Inferior parietal cortex (tissue), 1 donor: ENCODE results near the gene PTBP1.
"Not testable (repeated sequence)": the region's sequence is repeated elsewhere in the genome, so short reads cannot be mapped to it uniquely, and the experiment has no call there.

Experiments used
- DNase-seq: peaks from one replicate; pipeline ENCODE4 v3.0.0-alpha.2; 2016; ENCODE audit errors: extremely low spot score

The PTBP1 gene

DNA sequence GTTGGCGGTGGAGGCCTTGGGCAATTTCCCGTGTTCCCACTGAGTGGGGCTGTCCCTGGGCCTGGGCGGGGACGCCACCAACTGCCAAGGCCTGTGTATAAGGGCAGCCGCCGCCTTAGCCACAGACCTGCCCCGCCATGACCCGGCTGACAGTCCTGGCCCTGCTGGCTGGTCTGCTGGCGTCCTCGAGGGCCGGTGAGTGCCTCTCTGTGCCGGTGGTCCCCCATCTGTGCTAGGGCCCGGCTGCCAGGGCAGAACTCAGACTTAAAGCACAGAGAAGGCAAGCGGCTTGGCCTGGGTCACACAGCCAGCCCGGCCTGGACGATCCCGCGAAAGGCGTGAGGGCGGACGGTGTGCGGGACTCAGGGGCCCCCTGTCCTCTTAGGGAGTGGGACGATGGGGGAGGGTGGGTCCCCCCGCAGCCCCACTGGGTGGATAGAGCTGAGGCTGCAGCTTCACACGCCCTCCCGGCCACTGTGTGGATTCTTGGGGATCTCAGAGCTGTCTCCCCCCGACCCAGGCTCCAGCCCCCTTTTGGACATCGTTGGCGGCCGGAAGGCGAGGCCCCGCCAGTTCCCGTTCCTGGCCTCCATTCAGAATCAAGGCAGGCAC lies 30.6 kb downstream of the PTBP1 start, which contains the start of gene AZU1:
TSS of gene AZU1 (plus strand) at position 128 of the 612 bp plus-strand sequence. CDS start at position 138, 10 bp downstream.
- no peak for DNase-seq

DNA sequence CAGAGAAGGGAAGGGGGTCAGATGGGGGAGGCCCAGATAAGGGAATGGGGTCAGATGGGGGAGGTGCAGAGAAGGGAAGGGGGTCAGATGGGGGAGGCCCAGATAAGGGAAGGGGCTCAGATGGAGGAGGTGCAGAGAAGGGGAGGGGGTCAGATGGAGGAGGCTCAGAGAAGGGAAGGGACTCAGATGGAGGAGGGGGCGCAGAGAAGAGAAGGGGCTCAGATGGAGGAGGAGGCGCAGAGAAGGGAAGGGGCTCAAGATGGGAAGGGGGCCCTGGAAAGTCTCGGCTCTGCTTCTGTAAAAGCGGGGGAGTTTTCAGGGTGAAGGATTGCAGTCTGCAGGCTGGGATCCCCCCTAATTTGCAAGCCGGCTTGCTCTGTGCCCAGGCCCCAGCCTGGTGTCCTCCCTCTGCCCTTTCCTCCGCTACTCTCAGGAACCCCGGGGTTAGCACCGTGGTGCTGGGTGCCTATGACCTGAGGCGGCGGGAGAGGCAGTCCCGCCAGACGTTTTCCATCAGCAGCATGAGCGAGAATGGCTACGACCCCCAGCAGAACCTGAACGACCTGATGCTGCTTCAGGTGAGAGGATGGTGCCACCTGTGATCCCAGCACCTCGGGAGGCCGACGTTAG lies 32.0 kb downstream of the PTBP1 start:
- no peak for DNase-seq

- DNase-seq: no peak
These were observed 34.4 kb downstream of the PTBP1 start for GRCh38 chr19:831407-832369.

DNA sequence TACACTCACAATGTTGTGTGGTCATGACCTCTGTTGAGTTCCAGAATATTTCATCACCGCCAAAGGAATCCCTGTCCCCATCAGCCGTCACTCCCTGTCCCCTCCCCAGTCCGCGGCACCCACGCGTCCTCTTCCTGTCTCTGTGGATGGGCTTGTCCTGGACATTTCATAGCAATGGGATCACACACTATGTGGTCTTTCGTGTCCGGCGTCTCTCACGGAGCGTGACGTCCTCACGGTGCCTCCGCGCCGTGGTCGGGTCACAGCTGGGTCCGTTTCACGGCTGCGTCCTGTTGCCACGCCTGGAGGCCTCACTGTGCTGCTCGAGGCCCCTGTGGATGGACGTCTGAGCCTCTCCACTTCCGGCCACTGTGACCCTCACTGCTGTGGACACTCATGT lies 37.0 kb downstream of the PTBP1 start:
- DNase-seq: no peak

DNA sequence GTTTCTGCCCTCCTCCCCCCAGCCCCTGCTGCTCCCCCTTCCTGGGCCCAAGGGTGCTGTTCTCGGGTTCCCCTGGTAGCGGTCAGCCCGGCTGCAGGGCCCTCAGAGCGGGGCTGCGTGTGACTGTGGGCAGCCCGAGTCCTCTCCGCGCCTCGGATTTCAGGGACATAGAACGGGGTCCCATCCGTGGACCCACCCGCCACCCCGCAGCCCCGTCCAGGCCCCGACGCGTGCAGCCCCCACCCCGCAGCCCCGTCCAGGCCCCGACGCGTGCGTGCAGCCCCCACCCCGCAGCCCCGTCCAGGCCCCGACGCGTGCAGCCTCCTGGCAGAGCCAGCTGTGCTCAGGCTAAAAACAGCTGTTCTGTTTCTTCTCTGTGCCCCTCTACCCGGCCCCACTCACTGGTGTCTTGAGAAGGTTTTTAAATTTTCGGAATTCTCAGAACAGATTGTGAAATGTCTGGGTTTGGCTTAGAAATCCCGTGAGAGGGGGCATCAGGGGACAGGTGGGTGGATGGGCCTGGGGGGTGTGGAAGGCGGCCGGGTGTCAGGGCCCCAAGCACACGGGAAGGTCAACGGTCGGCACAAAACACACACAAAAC lies 38.1 kb downstream of the PTBP1 start:
- DNase-seq: no peak

DNA sequence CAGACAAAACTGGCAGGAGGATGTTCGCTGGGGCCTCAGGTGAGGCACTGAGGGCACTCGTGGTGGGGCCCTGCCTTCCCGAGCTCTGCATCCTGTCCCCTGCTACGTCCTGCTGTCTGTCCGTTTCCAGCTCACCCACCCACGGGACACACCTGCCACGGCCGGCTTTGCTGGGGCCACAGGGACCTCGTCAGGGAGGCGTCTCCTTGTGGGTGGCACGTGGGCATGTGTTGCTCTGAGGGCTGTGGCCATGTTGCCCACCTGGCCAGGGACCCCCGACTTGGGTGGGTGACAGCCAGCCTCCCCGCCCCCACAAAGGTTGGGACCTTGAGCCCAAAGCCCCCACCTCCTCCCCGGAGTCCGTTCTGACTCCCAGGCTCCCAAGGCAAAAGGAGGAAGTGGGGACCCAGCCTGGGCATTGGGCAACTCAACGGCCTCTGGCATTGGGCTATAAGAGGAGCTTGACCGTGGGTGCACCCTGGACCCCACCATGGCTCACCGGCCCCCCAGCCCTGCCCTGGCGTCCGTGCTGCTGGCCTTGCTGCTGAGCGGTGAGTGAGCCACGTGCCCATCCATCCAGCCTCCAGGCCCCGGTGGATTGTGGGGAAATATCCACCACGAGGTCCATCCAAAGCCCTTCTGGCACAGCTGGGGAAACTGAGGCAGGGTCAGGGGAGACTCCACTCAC lies 43.4 kb downstream of the PTBP1 start, which contains the start of gene PRTN3:
TSS of gene PRTN3 (plus strand) at position 481 of the 688 bp plus-strand sequence. CDS start at position 491, 10 bp downstream.
- DNase-seq: no peak

GRCh38 chr19:842802-843179 lies 45.5 kb downstream of the PTBP1 start:
- not testable (repeated sequence) for DNase-seq

DNA sequence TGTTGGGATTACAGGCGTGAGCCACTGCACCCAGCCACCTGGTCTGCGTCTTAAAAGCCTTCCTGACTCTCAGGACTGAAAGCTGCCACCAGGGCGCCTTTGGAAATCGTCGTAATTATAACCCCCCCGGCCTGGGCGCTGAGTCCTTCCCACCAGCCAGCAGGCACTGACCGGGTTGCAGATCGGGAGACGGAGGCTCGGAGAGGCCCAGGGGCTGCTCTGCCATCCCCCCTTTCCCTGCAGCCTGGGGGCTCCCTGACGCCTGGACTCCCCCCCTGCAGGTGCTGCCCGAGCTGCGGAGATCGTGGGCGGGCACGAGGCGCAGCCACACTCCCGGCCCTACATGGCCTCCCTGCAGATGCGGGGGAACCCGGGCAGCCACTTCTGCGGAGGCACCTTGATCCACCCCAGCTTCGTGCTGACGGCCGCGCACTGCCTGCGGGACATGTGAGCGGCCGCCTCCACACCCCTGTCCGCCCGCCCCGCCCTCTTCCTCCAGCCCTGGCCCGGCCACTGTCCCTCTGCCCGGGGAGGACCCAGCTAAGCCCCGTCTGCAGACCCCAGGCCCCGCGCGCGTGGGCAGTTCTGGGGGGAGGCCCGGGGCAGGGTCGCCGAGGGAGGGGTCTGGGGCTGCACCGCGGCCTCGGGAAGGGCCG lies 46.1 kb downstream of the PTBP1 start:
- no peak for DNase-seq

DNA sequence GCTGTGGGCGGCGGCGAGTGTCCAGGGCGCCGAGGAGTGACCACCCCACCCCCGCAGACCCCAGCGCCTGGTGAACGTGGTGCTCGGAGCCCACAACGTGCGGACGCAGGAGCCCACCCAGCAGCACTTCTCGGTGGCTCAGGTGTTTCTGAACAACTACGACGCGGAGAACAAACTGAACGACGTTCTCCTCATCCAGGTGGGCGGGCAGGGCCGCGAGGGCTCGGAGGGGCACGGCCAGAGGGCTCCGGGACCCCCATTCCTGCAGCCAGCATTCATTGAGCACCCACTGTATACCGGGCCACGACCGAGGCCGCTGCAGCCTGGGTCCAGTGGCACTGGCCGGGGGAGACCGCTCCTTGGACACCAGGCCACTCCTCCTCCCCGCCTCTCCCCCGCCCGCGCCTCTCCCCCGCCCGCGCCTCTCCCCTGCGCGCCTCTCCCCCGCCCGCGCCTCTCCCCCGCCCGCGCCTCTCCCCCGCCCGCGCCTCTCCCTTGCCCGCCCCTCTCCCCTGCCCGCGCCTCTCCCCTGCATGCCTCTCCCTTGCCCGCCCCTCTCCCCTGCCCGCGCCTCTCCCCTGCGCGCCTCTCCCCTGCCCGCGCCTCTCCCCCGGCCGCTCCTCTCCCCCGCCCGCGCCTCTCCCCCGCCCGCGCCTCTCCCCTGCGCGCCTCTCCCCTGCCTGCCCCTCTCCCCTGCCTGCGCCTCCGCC lies 46.7 kb downstream of the PTBP1 start:
- no peak for DNase-seq

DNA sequence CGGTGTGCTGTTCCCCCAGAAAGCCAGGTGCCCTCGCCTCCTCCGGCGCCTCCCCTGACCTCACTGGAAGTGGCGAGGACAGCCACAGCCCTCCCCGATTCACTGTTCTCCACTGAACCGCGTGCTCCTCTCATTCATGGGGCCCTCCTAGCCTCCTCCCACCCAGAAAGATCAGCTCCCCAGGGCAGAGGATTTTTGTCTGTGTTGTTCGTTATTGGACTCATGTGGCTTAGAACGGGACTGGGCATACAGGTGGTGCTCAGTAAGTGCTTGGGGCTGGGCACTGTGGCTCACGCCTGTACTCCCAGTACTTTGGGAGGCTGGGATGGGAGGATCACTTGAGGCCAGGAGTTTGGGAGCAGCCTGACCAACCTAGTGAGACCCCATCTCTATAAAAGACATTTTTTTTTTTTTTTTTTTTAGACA lies 47.3 kb downstream of the PTBP1 start:
- no peak for DNase-seq

DNA sequence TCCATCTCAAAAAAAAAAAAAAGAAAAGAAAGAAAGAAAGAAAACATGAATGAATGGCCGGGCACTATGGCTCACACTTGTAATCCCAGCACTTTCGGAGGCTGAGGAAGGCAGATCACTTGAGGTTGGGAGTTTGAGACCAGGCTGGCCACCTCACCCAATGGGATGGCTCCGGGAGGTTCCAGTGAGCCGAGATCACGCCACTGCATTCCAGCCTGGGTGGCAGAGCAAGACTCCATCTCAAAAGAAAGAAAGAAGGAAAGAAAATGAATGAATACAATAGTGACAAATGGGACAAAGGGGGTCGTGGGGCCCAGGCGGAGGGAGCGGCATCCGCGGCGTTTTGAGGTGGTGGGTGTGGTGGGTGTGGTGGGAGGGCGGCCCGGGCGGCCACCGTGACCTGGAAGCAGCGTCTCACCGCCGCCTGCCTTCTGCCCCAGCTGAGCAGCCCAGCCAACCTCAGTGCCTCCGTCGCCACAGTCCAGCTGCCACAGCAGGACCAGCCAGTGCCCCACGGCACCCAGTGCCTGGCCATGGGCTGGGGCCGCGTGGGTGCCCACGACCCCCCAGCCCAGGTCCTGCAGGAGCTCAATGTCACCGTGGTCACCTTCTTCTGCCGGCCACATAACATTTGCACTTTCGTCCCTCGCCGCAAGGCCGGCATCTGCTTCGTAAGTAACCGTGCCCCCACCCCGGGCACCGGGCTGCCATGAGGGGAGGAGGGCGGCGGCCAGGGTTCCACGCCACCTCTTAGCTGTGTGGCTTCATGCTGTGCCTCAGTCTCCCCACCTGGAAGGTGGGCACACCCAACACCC lies 48.7 kb downstream of the PTBP1 start:
- no peak for DNase-seq

DNA sequence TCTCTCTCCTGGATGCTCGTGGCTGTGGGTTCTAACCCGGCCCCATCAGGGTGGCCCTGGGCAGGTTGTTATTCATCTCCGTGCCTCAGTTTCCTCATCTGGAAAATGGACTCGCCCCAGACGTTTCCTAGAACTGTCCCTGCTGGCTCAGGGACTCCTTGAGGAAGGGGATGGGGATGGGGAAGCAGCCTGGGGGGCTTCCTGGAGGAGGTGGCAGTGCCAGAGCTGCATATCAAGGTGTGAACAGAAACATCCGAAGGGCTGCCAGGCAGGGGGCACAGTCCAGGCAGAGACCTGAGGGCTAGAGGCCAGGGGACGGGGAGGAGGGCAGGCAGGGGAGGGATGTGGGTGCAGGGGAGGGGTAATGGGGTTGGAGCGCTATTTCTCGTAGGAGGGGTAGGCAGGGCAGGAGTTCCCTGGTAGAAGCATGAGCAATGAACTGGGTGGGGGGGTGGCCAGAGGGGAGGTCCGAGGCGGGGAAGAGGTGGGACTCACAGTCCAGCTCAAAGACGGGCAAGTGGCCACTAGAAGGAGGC lies 51.2 kb downstream of the PTBP1 start:
- DNase-seq: no peak

- not testable (repeated sequence) for DNase-seq
These were observed 51.9 kb downstream of the PTBP1 start for GRCh38 chr19:849195-849594.

DNA sequence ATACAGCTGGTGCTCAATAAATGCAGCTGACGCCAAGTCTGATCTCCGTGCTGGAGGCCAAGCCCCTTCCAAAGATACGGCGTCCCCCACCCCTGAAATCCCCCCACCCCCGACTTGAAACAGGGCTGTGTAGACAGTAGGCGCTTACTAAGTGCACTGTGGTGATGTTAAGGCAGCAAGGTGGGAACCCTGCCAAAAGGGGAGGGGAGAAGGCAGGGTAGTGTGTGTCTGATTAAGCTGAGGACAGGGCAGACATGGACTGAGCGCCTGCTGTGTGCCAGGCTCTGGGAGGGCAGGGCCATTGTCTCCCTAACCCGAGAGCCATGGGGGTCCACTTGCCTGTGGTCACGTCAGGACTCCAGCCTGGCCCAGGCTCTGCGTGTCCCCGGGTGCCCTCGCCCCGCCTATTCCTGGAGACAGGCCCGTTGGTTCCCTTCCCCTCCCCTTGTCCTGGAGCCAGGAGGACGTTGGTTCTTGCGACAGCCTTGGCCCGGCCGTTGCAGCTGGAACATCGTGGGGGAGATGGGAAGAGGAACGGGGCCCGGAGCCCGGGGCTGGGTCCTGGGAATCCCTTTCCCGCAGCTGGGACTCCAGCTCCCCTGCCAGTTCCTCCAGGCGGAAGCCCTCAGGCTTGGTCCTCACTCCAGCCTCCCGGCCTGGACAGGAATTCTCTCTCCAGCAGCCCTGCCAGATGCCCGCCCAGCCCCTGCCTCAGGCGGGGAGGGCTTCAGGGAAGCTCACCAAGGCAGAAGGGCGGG lies 53.1 kb downstream of the PTBP1 start:
- no peak for DNase-seq

DNA sequence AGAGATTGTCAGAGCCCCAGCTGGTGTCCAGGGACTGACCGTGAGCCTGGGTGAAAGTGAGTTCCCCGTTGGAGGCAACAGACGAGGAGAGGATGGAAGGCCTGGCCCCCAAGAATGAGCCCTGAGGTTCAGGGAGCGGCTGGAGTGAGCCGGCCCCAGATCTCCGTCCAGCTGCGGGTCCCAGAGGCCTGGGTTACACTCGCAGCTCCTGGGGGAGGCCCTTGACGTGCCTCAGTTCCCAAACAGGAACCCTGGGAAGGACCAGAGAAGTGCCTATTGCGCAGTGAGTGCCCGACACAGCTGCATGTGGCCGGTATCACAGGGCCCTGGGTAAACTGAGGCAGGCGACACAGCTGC lies 53.7 kb downstream of the PTBP1 start:
- no peak for DNase-seq

DNA sequence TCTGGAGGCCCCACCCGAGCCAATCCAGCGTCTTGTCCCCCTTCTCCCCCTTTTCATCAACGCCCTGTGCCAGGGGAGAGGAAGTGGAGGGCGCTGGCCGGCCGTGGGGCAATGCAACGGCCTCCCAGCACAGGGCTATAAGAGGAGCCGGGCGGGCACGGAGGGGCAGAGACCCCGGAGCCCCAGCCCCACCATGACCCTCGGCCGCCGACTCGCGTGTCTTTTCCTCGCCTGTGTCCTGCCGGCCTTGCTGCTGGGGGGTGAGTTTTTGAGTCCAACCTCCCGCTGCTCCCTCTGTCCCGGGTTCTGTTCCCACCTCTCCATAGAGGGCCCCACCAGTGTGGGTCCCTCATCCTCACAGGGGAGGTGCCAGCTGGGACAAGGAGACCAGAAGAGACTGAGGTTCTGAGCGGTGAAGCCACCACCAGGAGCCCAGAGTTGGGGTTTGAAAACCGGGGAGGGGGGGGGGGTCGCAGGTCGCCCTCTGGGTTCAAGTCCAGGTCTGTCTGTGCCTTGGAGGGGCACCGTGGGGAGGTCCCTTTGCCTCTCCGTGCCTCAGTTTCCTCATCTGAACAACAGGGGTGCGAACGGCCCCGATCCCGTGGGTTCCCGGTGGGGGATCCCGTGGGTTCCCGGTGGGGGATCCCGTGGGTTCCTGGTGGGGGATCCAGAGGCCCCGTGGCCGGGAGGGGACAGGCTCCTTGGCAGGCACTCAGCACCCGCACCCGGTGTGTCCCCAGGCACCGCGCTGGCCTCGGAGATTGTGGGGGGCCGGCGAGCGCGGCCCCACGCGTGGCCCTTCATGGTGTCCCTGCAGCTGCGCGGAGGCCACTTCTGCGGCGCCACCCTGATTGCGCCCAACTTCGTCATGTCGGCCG lies 55.1 kb downstream of the PTBP1 start, which contains the start of gene ELANE:
TSS of gene ELANE (plus strand) at position 168 of the 878 bp plus-strand sequence. CDS start at position 194, 26 bp downstream.
- no peak for DNase-seq

DNA sequence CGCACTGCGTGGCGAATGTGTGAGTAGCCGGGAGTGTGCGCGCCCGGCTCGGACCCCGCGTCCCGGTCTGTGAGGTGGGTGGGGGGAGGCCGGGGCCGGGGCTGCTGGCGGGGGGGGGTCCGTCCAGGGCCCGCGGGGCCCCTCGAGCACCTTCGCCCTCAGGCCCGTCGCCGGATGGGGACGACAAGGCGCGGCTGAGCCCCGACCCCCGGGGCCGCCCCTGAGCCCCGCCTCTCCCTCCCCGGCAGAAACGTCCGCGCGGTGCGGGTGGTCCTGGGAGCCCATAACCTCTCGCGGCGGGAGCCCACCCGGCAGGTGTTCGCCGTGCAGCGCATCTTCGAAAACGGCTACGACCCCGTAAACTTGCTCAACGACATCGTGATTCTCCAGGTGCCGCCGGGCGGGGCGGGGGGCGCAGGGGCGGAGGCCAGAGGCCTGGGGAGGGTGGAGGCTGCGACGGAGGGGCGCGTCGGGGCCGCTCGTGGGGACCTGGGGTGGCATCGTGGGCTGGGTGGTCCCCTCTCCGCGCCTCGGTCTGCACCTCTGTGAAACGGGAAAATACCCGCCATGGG lies 55.8 kb downstream of the PTBP1 start:
- DNase-seq: no peak
